T-helper 2 cell treated with Interferon-gamma antibody and Interleukin-4, amounts not matched to agents 100 ng/mL and 5 ng/mL, for 36 hours (primary cell): Measurements from ENCODE around the gene IGSF23. TPM values are rescaled to one million over a fixed set of nuclear protein-coding genes. Genes with fewer than 3 reads are reported as not detected.
"Not testable (repeated sequence)": the region's sequence is repeated elsewhere in the genome, so short reads cannot be mapped to it uniquely, and the experiment has no call there.

Experiments used
- intact Hi-C: fragments of 100-400 bp; cut with micrococcal nuclease; formaldehyde crosslinking; loops from one replicate; pipeline ENCODE4 v1.15.1; 2023
- total RNA-seq: library from RNA; stranded (reverse); gene quantifications from 2 replicates; pipeline ENCODE4 v1.2.3, GENCODE V29; 2022

The IGSF23 gene
- total RNA-seq, 1 donor from 2014 or later, result not detected

DNA sequence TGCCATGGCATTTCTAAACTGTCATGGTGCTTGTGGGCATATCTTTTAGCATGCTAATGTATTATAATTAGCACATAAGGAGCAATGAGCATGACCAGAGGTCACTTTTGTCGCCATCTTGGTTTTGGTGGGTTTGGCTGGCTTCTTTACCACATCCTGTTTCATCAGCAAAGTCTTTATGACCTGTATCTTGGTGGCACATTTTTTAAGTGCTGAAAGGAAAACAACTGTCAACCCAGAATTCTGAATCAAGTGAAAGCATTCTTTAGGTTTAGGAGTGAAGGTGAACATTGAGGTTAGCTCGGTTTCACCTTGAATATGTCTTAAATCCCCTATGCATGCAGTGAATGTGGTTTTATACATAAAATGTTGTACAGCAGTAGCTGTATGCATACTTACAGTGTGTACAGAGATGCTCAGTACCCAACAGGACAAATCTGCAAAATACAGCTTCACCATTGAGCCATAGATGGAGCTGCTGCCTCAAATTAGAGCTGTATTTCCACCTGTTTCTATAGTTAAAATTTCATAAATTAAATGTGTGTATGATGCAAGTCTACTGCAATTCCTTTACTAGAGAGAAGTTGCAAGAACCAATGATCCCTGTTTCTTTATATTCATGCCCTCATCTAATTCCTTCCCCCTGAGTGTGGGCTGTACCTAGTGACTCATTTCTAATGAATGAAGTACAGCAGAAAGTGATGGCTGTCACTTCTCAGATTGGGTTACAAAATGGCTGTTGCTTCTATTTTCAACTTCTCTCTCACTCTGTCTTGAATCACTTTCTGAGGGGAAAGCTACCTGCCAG is 25.2 kb upstream of the IGSF23 start:
- intact Hi-C loops, result no loop called here

DNA sequence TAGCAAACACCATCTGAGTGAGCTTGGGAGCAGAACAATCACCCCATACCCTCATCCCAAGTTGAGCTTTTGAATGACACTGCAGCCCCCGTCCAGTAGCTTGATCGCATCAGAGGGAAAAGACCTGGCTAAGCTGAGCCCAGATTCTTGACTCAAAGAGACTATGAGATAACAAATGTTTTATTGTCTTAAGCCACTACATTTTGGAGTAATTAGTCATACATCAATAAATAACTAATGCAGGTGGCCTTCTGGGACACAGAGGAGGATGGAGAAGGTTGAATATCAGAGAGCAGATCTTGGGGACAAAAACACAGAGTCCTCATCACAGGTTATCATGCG is 24.6 kb upstream of the IGSF23 start:
- intact Hi-C loops, result no loop called here

DNA sequence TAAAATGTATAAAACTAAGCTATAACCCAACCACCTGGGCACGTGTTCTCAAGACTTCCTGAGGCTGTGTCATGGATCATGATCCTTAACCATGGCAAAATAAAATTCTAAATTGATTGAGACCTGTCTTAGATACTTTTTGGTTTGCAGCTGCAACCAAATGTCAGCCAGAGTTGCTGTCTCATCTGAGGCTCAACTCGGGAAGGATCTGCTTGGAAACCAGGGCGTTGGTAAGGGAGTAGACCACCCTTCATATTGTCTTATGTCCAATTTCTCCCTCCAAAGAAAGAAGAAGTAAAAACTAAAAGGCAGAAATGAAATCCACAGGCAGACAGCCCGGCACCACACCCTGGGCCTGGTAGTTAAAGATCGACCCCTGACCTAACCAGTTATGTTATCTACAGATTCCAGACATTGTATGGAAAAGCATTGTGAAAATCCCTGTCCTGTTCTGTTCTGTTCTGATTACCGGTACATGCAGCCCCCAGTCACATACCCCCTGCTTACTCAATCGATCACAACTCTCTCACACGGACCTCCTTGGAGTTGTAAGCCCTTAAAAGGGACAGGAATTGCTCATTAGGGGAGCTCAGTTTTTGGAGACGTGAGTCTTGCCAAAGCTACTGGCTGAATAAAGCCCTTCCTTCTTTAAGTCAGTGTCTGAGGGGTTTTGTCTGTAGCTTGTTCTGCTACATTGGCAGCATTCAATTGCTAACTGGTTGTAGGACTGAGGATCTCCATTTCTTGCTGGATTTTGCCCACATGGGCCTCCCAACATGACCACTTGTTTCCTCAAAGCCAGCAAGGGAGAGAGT is 22.9 kb upstream of the IGSF23 start:
- intact Hi-C loops, result no loop called here

DNA sequence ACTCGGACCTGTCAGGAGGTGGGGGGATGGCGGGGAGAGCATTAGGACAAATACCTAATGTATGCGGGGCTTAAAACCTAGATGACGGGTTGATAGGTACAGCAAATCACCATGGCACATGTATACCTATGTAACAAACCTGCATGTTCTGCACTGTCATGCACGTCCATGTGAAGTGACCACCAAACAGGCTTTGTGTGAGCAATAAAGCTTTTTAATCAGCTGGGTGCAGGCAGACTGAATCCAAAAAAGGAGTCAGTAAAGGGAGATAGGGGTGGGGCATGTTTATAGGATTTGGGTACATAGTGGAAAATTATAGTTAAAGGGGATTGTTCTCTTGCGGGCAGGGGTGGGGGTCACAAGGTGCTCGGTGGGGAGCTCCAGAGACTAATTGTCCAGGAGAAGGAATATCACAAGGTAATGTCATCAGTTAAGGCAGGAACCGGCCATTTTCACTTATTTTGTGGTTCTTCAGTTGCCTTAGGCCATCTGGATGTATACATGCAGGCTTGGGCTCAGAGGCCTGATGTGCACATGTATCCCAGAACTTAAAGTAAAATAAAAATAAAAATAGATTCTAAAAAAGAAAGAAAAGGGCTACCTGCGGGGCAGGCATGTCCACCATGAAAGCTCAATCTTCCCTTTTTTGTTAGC is 21.9 kb upstream of the IGSF23 start:
- intact Hi-C loops, result not testable (repeated sequence)

DNA sequence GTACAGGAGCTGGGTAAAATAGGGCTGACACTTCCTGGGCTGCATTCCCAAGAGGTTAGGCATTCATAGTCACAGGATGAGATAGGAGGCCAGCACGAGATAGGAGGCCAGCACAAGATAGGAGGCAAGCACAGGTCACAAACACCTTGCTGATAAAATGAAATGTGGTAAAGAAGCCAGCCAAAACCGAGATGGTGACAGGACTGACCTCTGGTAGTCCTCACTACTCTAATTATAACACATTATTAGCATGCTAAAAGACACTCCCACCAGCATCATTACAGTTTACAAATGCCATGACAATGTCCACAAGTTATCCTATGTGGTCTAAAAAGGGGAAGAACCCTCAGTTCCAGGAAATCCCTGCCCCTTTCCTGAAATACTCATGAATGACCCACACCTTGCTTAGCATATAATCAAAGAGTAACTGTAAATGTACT is 20.9 kb upstream of the IGSF23 start:
- intact Hi-C loops, result no loop called here

DNA sequence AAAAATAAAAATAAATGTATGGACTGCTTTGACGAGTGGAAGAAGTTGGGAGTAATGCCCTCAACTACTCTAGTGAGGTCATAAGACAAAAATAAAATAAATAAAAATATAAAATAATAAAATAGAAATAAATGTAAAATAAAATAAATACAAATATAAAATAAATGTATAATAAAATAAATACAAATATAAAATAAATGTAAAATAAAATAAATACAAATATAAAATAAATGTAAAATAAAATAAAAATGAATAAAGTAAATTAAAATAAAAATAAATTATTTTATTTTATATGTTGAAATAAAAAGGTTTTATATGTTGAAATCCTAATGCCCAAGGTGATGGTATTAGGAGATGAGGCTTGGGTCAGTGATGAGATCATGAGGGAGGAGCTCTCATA is 20.1 kb upstream of the IGSF23 start:
- intact Hi-C loops, result no loop called here

DNA sequence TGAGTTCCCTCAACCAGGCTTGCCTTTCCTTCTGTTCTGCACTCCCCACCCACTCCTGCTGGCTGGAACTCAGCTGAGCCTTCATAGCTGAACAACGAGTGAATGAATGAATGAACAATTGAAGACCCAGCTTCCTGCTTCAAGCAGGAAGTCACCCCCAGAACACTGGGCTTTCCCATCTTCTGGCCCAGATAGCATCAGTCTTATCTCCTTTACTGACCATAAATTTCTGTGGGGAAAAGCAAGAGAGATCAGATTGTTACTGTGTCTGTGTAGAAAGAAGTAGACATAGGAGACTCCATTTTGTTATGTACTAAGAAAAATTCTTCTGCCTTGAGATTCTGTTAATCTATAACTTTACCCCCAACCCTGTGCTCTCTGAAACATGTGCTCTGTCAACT is 19.5 kb upstream of the IGSF23 start:
- intact Hi-C loops, result not testable (repeated sequence)

DNA sequence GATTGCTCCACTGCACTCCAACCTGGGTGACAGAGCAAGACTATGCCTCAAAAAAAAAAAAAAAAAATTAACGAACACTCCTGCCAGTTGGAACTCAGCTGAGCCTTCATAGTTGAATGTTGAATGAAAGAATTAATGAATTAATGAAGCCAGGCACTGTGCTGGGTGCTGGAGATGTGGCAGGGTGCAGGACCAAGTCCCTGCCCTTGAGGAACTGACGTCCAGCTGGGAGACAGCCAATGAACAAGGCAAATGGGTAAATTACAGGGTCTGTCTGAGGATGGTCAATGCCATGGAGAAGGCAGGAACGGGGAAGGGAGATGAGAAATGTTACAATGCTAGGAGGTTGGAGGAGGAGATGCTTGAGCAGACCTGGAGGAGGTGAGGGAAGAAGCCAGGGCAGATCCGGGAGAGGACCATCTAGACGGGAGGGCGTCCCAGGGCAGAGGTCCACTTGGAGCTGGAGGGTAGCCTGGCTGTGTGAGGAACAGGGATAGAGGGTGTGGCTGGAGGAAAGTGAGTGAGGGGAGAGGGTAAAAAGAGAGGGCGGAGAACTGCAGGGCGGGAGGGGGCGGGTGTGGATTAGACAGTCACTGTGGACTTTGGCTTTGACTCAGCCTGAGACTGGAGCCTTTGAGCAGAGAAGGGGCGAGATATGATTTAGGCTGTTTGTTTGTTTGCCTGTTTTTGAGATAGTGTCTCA is 16.8 kb upstream of the IGSF23 start:
- intact Hi-C loops, result no loop called here

DNA sequence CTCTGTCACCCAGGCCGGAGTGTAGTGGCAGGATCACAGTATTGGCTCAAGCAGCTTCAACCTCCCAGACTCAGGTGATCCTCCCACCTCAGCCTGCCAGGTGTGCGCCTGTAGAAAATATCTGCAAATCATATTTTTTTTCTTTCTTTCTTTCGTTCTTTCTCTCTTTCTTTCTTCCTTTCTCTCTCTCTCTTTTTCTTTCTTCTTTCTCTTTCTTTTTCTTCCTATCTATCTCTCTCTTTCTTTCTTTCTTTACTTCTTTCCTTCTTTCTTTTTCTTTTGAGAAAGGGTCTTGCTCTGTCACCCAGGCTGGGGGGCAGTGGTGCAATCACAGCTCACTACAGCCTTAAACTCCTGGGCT is 16.3 kb upstream of the IGSF23 start:
- intact Hi-C loops, result no loop called here

DNA sequence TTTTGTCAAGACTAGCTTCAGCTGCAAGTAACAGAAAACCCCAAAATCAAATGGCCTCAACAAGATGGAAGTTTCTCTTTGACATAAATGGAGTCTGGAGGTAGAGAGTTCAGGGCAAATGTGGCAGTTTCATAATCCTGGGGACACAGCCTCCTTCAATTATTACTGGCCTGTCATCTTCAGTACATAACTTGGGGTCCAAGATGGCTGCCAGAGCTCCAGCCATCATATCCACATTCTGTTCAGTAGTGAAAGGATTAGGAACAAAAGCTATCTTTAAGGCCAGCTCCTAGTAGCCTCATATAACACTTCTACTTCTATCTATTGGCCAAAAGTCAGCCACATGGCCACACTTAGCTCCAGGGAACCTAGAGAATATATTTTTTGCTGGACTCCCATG is 15.0 kb upstream of the IGSF23 start:
- intact Hi-C loops, result no loop called here

DNA sequence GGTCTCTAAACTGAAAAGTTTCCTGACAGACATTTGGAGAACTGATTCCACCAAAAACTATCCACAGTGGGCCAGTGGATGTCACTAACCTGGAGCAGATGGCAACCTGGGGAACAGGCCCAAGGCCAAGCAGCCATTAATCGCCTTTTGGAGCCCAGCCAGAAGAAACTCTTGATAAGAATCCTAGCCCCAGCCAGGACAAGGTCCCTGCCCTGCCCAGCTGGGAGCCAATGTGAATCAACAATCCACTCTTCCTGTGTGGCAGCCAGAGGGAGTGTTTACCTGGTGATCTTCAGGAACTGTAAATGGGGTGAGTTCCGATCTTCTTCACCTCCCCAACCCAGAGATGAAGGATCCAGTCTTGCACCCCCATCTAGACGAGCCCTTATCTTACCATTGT is 14.5 kb upstream of the IGSF23 start:
- intact Hi-C loops, result no loop called here

DNA sequence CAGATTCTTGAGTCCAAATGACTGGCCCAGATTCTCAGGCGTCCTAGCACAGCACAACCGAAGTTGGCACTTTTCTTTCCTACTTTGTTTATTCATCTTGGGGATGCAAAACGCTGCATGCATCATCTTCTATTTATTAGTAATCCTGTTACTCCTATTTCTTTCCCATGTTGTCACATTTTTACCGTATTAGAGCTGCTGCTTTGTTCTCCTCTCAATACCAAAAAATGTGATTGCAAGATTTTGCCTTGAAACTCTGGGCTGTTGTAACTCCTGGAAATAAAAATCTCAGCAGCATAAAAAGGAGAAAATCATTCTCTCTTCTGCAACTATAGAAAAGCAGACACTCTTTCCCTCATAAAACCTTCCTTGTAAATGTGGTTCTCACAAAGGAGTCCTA is 12.9 kb upstream of the IGSF23 start:
- intact Hi-C loops, result no loop called here

DNA sequence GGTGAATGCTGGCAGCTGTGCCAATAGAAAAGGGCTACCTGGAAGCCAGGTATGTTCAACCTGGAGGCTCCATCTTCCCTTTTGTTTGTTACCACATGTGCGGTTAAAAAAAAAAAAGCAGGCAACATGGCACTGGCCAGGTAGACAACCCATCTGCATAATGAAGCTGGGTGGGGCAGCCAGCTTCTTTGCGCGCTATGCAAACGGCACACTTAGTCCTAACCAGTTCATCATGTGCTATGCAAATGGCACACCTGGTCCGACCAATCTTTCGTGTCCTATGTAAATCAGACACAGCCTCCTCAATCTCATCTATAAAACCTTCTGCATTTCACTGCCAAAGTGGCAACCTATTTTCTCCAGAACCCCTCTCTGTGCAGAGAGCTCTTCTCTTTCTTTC is 11.3 kb upstream of the IGSF23 start:
- intact Hi-C loops, result no loop called here

DNA sequence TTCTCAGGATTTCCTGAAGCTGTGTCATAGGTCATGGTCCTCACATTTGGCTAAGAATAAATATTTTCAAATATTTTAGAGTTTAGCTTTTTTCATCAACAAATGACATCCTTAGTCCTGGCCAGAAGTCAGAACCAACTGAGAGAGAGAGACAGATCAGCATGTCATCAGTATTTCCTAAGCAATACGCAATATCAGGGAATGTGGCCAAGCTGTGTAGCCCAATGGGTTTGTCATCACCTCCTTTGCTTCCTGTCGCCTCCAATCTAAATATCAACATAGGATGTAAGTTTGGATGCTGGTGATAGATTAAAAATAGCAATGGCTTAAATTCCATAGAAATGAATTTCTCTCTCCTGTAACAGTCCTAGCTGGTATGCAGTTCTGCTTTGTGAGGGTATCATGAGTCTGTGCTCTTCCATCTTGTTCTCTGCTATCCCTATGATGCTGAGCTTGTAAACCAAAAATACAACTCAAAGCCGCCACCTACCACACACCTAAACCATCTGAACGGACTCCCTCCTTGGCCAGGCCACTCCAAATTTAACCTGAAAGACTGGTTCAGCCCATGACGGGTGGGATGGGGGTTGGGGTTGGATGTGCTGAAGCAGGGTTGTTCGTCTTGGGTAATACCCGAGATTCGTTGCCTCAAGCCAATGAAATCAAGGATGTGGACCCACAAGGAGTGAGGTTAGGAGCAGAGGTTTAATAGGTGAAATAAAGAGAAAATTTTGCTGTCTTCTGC is 10.0 kb upstream of the IGSF23 start:
- intact Hi-C loops, result no loop called here

DNA sequence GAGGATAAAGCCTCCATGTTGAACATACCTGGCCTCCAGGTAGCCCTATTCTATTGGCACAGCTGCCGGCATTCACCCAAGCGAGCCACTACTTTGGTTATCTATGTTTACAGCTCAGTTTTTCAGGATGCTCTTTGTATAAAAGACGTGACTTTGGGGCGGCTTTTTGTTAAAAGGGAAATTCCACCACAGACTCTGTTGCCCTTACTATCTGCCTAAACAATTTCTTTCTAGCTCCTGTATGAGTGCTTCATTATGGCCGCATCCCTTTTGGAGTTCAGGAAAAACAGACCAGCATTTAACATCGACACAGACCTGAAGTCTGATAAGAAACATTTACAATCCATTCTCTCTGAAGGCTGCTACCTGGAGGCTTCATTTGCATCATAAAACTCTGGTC is 9.1 kb upstream of the IGSF23 start:
- intact Hi-C loops, result no loop called here

DNA sequence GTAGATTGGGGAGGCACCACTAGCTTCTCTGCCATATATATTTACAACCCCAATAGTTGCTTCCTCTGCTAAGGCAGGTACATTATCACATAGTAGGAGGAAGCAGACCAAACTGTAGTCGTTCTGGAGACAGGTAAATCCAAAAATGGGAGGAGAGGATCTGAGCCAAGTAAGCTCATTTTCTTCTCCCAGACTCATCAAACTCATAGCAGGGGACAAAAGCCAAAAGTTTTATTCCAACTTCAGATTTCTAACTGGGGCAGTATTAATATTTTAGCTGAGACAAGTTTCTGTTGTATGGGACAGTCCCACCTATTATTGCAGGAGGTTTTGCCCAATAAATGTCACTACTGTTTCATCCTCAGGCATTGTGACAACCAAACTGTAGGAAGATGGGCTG is 7.8 kb upstream of the IGSF23 start:
- intact Hi-C loops, result no loop called here

DNA sequence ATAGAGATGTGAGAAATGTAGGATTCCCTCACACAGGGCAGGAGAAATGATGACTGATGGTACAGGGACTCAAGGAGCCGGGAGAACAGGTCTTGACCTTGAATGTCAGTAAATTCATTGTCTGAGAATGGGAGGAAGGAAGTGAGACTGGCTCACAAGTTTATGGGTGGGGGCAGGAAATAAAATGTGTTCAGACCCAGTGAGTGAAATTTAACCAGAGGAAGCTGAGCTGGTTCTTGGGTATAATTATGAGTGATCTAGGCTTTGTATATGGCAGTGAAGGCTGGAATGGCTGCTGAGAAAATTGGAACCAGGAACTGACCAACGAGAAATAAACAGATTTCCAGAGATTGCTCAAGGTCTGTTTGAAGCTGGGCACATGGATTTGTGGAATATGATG is 6.3 kb upstream of the IGSF23 start:
- intact Hi-C loops, result no loop called here

DNA sequence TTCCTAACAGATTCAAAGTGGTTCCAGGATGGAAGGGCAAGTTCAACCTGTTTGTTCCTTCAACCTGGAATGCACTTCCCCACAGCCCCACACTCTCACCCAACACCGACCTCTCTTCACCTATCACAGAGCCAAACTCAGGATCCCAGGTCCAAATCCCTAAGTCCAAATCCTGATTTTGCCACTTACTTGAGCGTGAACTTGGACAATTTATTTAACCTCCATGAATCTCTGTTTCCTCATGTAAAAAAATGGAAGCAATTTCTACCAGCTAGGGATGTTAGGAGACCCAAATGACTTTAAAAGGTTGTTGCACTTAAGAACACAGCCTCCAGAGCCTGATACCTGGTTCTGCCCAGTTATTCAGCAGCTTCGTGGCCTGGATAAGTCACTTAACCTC is 5.4 kb upstream of the IGSF23 start:
- intact Hi-C loops, result no loop called here

DNA sequence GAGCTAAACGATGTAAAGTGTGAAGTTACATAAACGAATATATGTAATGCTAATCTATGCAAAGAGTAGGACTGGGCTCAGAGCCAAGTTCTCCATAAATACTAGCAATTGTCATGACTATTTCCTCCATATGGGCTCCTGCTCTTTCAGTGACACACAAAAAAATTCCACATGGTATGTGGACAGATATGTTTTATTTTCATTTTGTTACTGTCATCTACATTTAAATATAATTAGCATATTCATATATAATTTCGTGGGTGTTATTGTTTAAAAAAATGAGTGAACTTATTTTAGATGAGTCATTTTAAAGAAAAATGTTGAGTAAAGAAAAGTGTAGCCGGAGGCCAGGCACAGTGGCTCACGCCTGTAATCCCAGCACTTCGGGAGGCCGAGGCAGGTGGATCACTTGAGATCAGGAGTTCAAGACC is 5.0 kb upstream of the IGSF23 start:
- intact Hi-C loops, result no loop called here

DNA sequence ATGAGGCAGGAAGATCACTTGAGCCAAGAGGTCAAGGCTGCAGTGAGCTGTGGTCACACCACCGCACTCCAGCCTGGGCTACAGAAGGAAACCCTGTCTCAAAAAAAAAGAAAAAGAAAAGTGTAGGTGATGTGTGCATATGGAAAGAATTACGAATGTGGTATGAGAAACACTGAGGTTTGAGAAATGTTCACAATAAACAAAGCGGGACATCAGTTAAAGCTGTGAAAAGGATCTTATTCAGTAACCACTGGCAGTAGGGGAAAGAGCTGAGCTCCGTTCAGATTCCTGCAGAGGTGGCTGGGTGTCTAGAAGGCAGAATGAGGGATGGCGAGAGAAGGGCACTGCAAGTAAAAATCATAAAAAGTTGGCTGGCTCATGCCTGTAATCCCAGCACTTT is 4.1 kb upstream of the IGSF23 start:
- intact Hi-C loops, result no loop called here

DNA sequence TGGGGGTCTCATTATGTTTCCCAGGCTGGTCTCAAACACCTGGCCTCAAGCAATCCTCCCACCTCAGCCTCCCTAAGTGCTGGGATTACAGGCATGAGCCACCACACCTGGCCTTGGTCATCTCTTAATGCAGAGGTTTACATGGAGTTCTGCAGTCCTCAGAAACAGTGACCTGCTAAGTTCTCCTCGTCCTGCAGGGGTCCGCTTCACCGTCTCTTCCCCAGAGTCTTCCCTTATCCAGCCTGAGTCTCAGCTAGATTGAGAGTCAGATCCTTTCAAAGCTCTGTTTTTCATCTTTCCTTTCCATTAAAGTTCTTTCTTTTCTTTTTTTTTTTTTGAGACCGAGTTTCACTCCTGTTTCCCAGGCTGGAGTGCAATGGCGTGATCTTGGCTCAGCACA is 2.9 kb upstream of the IGSF23 start:
- intact Hi-C loops, result not testable (repeated sequence)
